Esophagus muscularis mucosa (tissue), 4 donors: ENCODE measurements around the gene SUCNR1. TPM values are rescaled to one million over a fixed set of nuclear protein-coding genes. Genes with fewer than 3 reads are reported as not detected.
"Not testable (repeated sequence)": the region's sequence is repeated elsewhere in the genome, so short reads cannot be mapped to it uniquely, and the experiment has no call there.

Source experiments
- DNase-seq: peaks from one replicate; pipeline ENCODE4 v3.0.0-alpha.2; 2017; ENCODE audit errors: extremely low spot score
- H3K27ac ChIP-seq, 4 donors: fragments of 200-600 bp; sonication (generic); replicated peaks in 1 of 4; 1 replicate in 3 of 4; 2 replicates in 1 of 4; pipeline ENCODE4 v1.5.1; 2016 to 2019; ENCODE audit warnings: mild to moderate bottlenecking in 1 of 4
- H3K27me3 ChIP-seq, 4 donors: fragments of 200-600 bp; sonication (generic); one replicate each; pipeline versions ENCODE4 v1.5.1 to v1.6.0; 2016 to 2019
- H3K36me3 ChIP-seq, 4 donors: fragments of 200-600 bp; sonication (generic); one replicate each; pipeline ENCODE4 v1.5.1; 2016 to 2019
- H3K4me1 ChIP-seq, 4 donors: fragments of 200-600 bp; sonication (generic); one replicate each; pipeline ENCODE4 v1.5.1; 2016 to 2019
- H3K4me3 ChIP-seq, 4 donors: fragments of 200-600 bp; sonication (generic); 1 replicate in 2 of 4; 2 replicates in 2 of 4; pipeline ENCODE4 v1.5.1; 2016 to 2019; ENCODE audit warnings: mild to moderate bottlenecking in 4 of 4, moderate library complexity in 1 of 4
- H3K9me3 ChIP-seq, 4 donors: fragments of 200-600 bp; sonication (generic); 1 replicate in 3 of 4; 2 replicates in 1 of 4; pipeline ENCODE4 v1.5.1; 2016 to 2019
- CTCF ChIP-seq, 3 experiments: fragments of 200-600 bp in 2 of 3; fragments of 450-650 bp in 1 of 3; sonication (generic) in 2 of 3; IDR thresholded peaks; one replicate each; pipeline ENCODE4 v1.5.1; 2017 to 2019; ENCODE audit warnings: antibody characterized with exemption in 3 of 3, mild to moderate bottlenecking in 2 of 3, moderate library complexity in 1 of 3
- EP300 ChIP-seq: sonication (generic); formaldehyde crosslinking; IDR thresholded peaks from one replicate; pipeline ENCODE4 v1.6.1; 2017; ENCODE audit warnings: antibody characterized with exemption
- POLR2A ChIP-seq: fragments of 450-650 bp; IDR thresholded peaks from one replicate; pipeline ENCODE4 v1.6.1; 2017; ENCODE audit warnings: antibody characterized with exemption, moderate library complexity, mild to moderate bottlenecking, low read depth
- POLR2AphosphoS5 ChIP-seq, 2 donors: sonication (generic); formaldehyde crosslinking; IDR thresholded peaks; one replicate each; pipeline ENCODE4 v1.6.1; 2017; ENCODE audit warnings: antibody characterized with exemption in 2 of 2
- WGBS: methylation state at CpG from one replicate; pipeline ENCODE4 v1.1.5; 2018; 5-methylcytosine and 5-hydroxymethylcytosine counted together
- intact Hi-C: fragments of 100-400 bp; cut with DNase I; formaldehyde crosslinking; loops from one replicate; pipeline ENCODE4 v1.15.1; 2023
- total RNA-seq, 4 donors: library from RNA; depleted of rRNA; stranded (reverse); fragments of >200 nt; gene quantifications; one replicate each; pipeline versions ENCODE4 v1.1.0 to v1.2.1, GENCODE V29; 2016

Gene SUCNR1
- total RNA-seq, 4 donors from 2014 or later: under 0.01 to 0.33 (median 0.15) TPM

- Histone ChIP-seq H3K9me3 (no peaks in the 10 kb centered on the region), H3K4me3 (no peak overlapping the region), H3K27me3 (no peaks in the 10 kb centered on the region), H3K27ac (no peak overlapping the region), H3K36me3 (no peaks in the 10 kb centered on the region), H3K4me1 (peaks cover 0 to 30% (median 21%) of the 10 kb centered on the region in 4 donors)
- intact Hi-C loops: no loop called here
- TF ChIP-seq POLR2AphosphoS5 (IDR thresholded peaks at IDR 0.05) (no peak), CTCF (IDR thresholded peaks at IDR 0.05) (no peak), EP300 (no peak), POLR2A (no peak)
- no peak for DNase-seq
- 38% methylated on average over 1 of the region's 1 CpG for WGBS
Observed at GRCh38 chr3:151879037-151879436, 5.6 kb downstream of the SUCNR1 start.

DNA sequence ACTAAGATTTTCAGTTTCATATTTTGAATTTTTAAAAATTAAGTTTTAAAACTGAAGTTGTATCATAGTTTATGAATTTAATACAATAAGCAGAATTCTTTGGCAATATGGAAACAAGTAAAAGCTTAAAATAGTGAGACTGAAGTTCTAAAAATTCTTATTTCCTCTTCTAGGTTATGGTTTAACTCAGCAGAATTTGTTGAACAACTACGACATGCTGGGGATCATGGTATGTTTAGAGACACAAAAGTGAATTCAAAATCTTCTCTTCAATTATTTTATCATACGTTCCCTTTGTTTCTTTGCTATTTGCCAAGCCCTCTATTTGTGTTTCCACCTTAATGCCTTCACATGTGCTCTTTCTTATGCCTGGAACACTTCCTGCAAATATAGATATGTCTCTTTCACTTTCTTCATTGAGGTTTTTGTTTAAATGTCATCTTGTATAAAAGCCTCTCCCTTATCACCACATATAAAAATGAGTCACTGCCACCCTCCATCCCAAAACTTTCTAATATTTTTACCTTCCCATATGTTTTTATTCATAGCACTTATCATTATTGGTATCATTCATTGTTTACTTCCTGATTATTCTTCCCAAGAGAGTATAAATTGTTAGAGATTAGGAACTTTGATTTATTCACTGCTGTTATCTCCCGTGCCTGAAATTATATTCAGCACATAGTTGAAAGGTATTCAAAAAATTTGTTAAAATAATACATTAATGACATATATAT is 6.4 kb downstream of the SUCNR1 start:
- WGBS: 50% methylated on average over 3 of the region's 3 CpGs
- no peaks in the 10 kb centered on the region for H3K27me3 ChIP-seq
- H3K4me1 ChIP-seq: peaks cover 0 to 30% (median 21%) of the 10 kb centered on the region in 4 donors
- H3K36me3 ChIP-seq: no peaks in the 10 kb centered on the region
- H3K4me3 ChIP-seq: no peak overlapping the region
- DNase-seq: no peak
- intact Hi-C loops: no loop called here
- H3K27ac ChIP-seq: no peak overlapping the region
- no peaks in the 10 kb centered on the region for H3K9me3 ChIP-seq
- TF ChIP-seq POLR2A (no peak), POLR2AphosphoS5 (IDR thresholded peaks at IDR 0.05) (no peak), CTCF (IDR thresholded peaks at IDR 0.05) (no peak), EP300 (no peak)

GRCh38 chr3:151880416-151880690 is 6.9 kb downstream of the SUCNR1 start:
- TF ChIP-seq CTCF (IDR thresholded peaks at IDR 0.05) (no peak), EP300 (no peak), POLR2A (no peak), POLR2AphosphoS5 (IDR thresholded peaks at IDR 0.05) (no peak)
- Histone ChIP-seq H3K27ac (no peak overlapping the region), H3K36me3 (no peaks in the 10 kb centered on the region), H3K4me1 (peaks cover 0 to 30% (median 21%) of the 10 kb centered on the region in 4 donors), H3K9me3 (no peaks in the 10 kb centered on the region), H3K27me3 (no peaks in the 10 kb centered on the region), H3K4me3 (no peak overlapping the region)
- intact Hi-C loops: no loop called here
- DNase-seq: no peak
- 45% methylated on average over 2 of the region's 2 CpGs for WGBS

- no peak overlapping the region for H3K4me3 ChIP-seq
- no peaks in the 10 kb centered on the region for H3K27me3 ChIP-seq
- peaks cover 0 to 30% (median 21%) of the 10 kb centered on the region in 4 donors for H3K4me1 ChIP-seq
- DNase-seq: no peak
- H3K36me3 ChIP-seq: no peaks in the 10 kb centered on the region
- WGBS: 93% methylated on average over 6 of the region's 6 CpGs
- H3K27ac ChIP-seq: no peak overlapping the region
- intact Hi-C loops: no loop called here
- TF ChIP-seq CTCF (IDR thresholded peaks at IDR 0.05) (no peak), POLR2A (no peak), POLR2AphosphoS5 (IDR thresholded peaks at IDR 0.05) (no peak), EP300 (no peak)
- no peaks in the 10 kb centered on the region for H3K9me3 ChIP-seq
Observed at GRCh38 chr3:151881137-151881536, 7.7 kb downstream of the SUCNR1 start.

- H3K27me3 ChIP-seq, intact Hi-C loops, H3K9me3 ChIP-seq, DNase-seq, H3K4me3 ChIP-seq, H3K36me3 ChIP-seq, H3K27ac ChIP-seq: not testable (repeated sequence)
- WGBS: no CpG with 5 or more reads among the region's 3 CpGs
- H3K4me1 ChIP-seq: peaks cover 0 to 12% (median 10%) of the 10 kb centered on the region in 4 donors
Observed at GRCh38 chr3:151885397-151885796, 12.0 kb downstream of the SUCNR1 start.

DNA sequence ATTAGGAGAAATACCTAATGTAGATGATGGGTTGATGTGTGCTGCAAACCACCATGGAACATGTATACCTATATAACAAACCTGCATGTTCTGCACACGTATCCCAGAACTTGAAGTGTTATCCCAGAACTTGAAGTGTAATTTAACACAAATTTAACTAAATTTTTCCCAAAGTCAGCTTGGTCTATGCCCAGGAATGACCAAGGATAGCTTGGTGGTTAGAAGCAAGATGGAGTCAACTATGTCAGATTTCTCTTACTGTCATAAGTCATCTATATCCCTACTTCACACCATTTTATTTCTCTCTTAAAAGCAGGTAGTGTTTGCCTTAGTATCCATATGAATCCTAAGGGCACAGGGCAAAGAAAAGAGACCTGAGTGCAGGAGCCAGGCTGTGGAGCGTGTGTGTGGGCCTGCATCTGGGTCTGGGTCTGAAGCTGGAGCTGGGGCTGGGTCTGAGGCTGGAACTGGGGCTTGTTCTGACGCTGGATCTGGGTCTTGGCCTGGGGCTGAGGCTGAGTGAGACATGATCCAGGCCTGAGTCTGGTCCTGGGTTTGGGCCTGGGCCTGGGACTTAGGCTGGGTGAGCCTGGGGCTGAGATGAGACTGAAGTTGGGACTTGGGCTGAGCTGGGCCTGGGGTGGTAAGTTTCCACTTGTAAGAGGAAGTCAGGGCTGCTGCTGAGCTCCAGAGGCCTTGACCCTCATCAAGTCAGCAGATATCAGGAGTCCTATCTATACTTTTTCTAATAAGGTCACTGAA is 14.2 kb downstream of the SUCNR1 start:
- H3K4me3 ChIP-seq, H3K27ac ChIP-seq, H3K9me3 ChIP-seq, DNase-seq, H3K36me3 ChIP-seq, intact Hi-C loops, H3K27me3 ChIP-seq: not testable (repeated sequence)
- WGBS: 91% methylated on average over 1 of the region's 3 CpGs
- H3K4me1 ChIP-seq: peaks cover 0 to 16% (median 6%) of the 10 kb centered on the region in 4 donors
